PC-3 (cell line): ENCODE measurements around the gene SLC19A1. TPM values are rescaled to one million over a fixed set of nuclear protein-coding genes. Genes with fewer than 3 reads are reported as not detected.

Source experiments
- ATAC-seq: fragments of 200-7000 bp; cut with Tn5 transposase; 2 replicates; pipeline ENCODE4 v1.9.1; 2020; ENCODE audit warnings: mild to moderate bottlenecking, moderate library complexity
- BruUV-seq: library from RNA; stranded (reverse); fragments of 400-500 nt; replicated peaks from 2 replicates; lab custom pipeline; 2021; lab: Mats Ljungman, UMichigan
- CTCF ChIA-PET: fragments of 300-600 bp; sonication (Branson Sonifier 250); formaldehyde crosslinking; loops from one replicate; lab custom pipeline; 2022; ENCODE audit warnings: antibody characterized with exemption; lab: Charles Lee
- POLR2A ChIA-PET: fragments of 300-600 bp; sonication (Branson Sonifier 250); formaldehyde crosslinking; loops from one replicate; lab custom pipeline; 2022; ENCODE audit warnings: antibody characterized with exemption; ENCODE audit not compliant: unreplicated experiment; lab: Charles Lee
- DNase-seq: peaks from one replicate; pipeline ENCODE4 v3.0.0-alpha.2; 2015
- H2AFZ ChIP-seq: fragments of 300-600 bp; sonication (generic); 2 replicates; pipeline ENCODE4 v1.6.0; 2016; ENCODE audit warnings: antibody characterized with exemption, low read length
- H3F3A ChIP-seq: fragments of 300-600 bp; sonication (generic); one replicate; pipeline ENCODE4 v1.6.0; 2017; ENCODE audit warnings: antibody characterized with exemption, low read length, control low read depth, mild to moderate bottlenecking; ENCODE audit not compliant: unreplicated experiment
- H3K27ac ChIP-seq: fragments of 300-600 bp; sonication (generic); 2 replicates; pipeline ENCODE4 v1.5.1; 2016; ENCODE audit warnings: mild to moderate bottlenecking, low read length
- H3K27me3 ChIP-seq: fragments of 300-600 bp; sonication (generic); 2 replicates; pipeline ENCODE4 v1.6.1; 2016; ENCODE audit warnings: low read length, mixed read lengths
- H3K36me3 ChIP-seq: fragments of 300-600 bp; sonication (generic); 2 replicates; pipeline ENCODE4 v1.6.1; 2016; ENCODE audit warnings: low read depth, mixed run types, low read length, mixed read lengths
- H3K4me1 ChIP-seq: fragments of 300-600 bp; sonication (generic); 2 replicates; pipeline ENCODE4 v1.5.1; 2016; ENCODE audit warnings: low read length; ENCODE audit not compliant: insufficient read depth
- H3K4me2 ChIP-seq: fragments of 300-600 bp; sonication (generic); 2 replicates; pipeline ENCODE4 v1.6.0; 2016; ENCODE audit warnings: low read length
- H3K4me3 ChIP-seq: fragments of 300-600 bp; sonication (generic); 2 replicates; pipeline ENCODE4 v1.5.1; 2016; ENCODE audit warnings: mild to moderate bottlenecking, low read length, mixed read lengths
- H3K79me2 ChIP-seq: fragments of 300-600 bp; sonication (generic); 2 replicates; pipeline ENCODE4 v1.6.1; 2017; ENCODE audit warnings: low read length, mixed read lengths
- H3K9ac ChIP-seq: fragments of 300-600 bp; sonication (generic); 2 replicates; pipeline ENCODE4 v1.6.0; 2016; ENCODE audit warnings: mild to moderate bottlenecking, low read length
- H3K9me2 ChIP-seq: fragments of 300-600 bp; sonication (generic); replicated peaks from 2 replicates; pipeline ENCODE4 v1.6.1; 2016; ENCODE audit warnings: mixed run types, low read length, mixed read lengths
- H3K9me3 ChIP-seq: fragments of 300-600 bp; sonication (generic); 2 replicates; pipeline ENCODE4 v1.6.1; 2016; ENCODE audit warnings: low read length, mixed read lengths
- H4K20me1 ChIP-seq: fragments of 300-600 bp; sonication (generic); 2 replicates; pipeline ENCODE4 v1.6.1; 2016; ENCODE audit warnings: low read length, mixed read lengths
- CTCF ChIP-seq: fragments of 300-600 bp; sonication (generic); conservative IDR thresholded peaks from 2 replicates; pipeline ENCODE4 v1.5.1; 2017; ENCODE audit warnings: antibody characterized with exemption, low read depth, mild to moderate bottlenecking, low read length
- EZH2 ChIP-seq: fragments of 300-600 bp; sonication (generic); IDR thresholded peaks from one replicate; pipeline ENCODE4 v1.6.1; 2017; ENCODE audit warnings: antibody characterized with exemption, mild to moderate bottlenecking, low read length; ENCODE audit not compliant: unreplicated experiment
- EZH2phosphoT487 ChIP-seq: fragments of 300-600 bp; sonication (generic); IDR thresholded peaks from 2 replicates; pipeline ENCODE4 v1.6.1; 2018; ENCODE audit warnings: mild to moderate bottlenecking, antibody characterized with exemption, low read length, borderline replicate concordance
- intact Hi-C: fragments of 100-400 bp; cut with micrococcal nuclease; formaldehyde crosslinking; loops from 2 replicates; pipeline ENCODE4 v1.9.0; 2023
- total RNA-seq: library from RNA; depleted of rRNA; stranded (reverse); fragments of >200 nt; gene quantifications from 2 replicates; pipeline ENCODE4 v1.2.3, GENCODE V29; 2014

SLC19A1 gene
- total RNA-seq, 1 experiment from 2014 or later, result 54.2 TPM

- Histone ChIP-seq H3K4me2 (no peak overlapping the region), H3K9me2 (no peaks in the 10 kb centered on the region), H3F3A (no peaks in the 10 kb centered on the region), H3K79me2 (no peaks in the 10 kb centered on the region), H3K4me3 (no peak overlapping the region), H3K9ac (no peak overlapping the region), H3K4me1 (no peaks in the 10 kb centered on the region), H2AFZ (no peak overlapping the region), H3K27ac (no peak overlapping the region), H3K36me3 (no peaks in the 10 kb centered on the region), H3K27me3 (peaks cover 27% of the 10 kb centered on the region), H3K9me3 (no peaks in the 10 kb centered on the region), H4K20me1 (no peaks in the 10 kb centered on the region)
- no TSS peak for BruUV-seq
- ChIA-PET CTCF (no interaction called here), POLR2A (interaction anchor here (0.6 kb wide), 1 partner anchor 32 kb away, joined by 5 read pairs; no protein-coding TSS in a partner anchor)
- TF ChIP-seq CTCF (no peak), EZH2 (no peak), EZH2phosphoT487 (no peak)
- DNase-seq (no peak), ATAC-seq (no peak)
- intact Hi-C loops, result no loop called here
Observed at GRCh38 chr21:45573452-45574035, 31.3 kb upstream of the SLC19A1 start.

GRCh38 chr21:45572783-45573451 is 30.7 kb upstream of the SLC19A1 start:
- Histone ChIP-seq H3K4me3 (no peak overlapping the region), H2AFZ (no peak overlapping the region), H3K27ac (no peak overlapping the region), H3K27me3 (peaks cover 33% of the 10 kb centered on the region), H3K36me3 (no peaks in the 10 kb centered on the region), H3K79me2 (no peaks in the 10 kb centered on the region), H3K4me2 (no peak overlapping the region), H4K20me1 (no peaks in the 10 kb centered on the region), H3F3A (no peaks in the 10 kb centered on the region), H3K9me2 (no peaks in the 10 kb centered on the region), H3K4me1 (no peaks in the 10 kb centered on the region), H3K9me3 (no peaks in the 10 kb centered on the region), H3K9ac (no peak overlapping the region)
- CTCF ChIA-PET, result no interaction called here
- TF ChIP-seq CTCF, result no peak
- no peak for TF ChIP-seq EZH2phosphoT487
- TF ChIP-seq EZH2, result no peak
- DNase-seq (no peak), ATAC-seq (no peak)
- intact Hi-C loops, result no loop called here
- POLR2A ChIA-PET, result no interaction called here
- BruUV-seq, result no TSS peak

GRCh38 chr21:45572231-45572630 is 30.0 kb upstream of the SLC19A1 start:
- H3K79me2 ChIP-seq, result no peaks in the 10 kb centered on the region
- no peak for DNase-seq
- H3K9me3 ChIP-seq, result no peaks in the 10 kb centered on the region
- H3K4me1 ChIP-seq, result no peaks in the 10 kb centered on the region
- H4K20me1 ChIP-seq, result no peaks in the 10 kb centered on the region
- no peaks in the 10 kb centered on the region for H3K9me2 ChIP-seq
- no peaks in the 10 kb centered on the region for H3K36me3 ChIP-seq
- no peak overlapping the region for H3K27ac ChIP-seq
- no peak overlapping the region for H3K4me2 ChIP-seq
- POLR2A ChIA-PET, result no interaction called here
- TF ChIP-seq EZH2 (no peak), EZH2phosphoT487 (no peak), CTCF (no peak)
- peaks cover 40% of the 10 kb centered on the region for H3K27me3 ChIP-seq
- no peak overlapping the region for H3K9ac ChIP-seq
- CTCF ChIA-PET, result no interaction called here
- no peaks in the 10 kb centered on the region for H3F3A ChIP-seq
- no peak overlapping the region for H2AFZ ChIP-seq
- no peak for ATAC-seq
- intact Hi-C loops, result no loop called here
- no TSS peak for BruUV-seq
- no peak overlapping the region for H3K4me3 ChIP-seq
